Fibroblast of lung (primary cell): ENCODE data around the gene HAND1. TPM values are rescaled to one million over a fixed set of nuclear protein-coding genes. Genes with fewer than 3 reads are reported as not detected.

Experiments used
- DNase-seq, 2 donors: peaks; one replicate each; pipeline versions ENCODE4 v3.0.0 to v3.0.0-alpha.2; 2010; ENCODE audit warnings: low read depth in 2 of 2
- H2AFZ ChIP-seq: 2 replicates; pipeline ENCODE4 v1.5.1; 2012; ENCODE audit warnings: low read length, control low read depth, inconsistent platforms
- H3K27ac ChIP-seq: 2 replicates; pipeline ENCODE4 v1.5.1; 2011; ENCODE audit warnings: low read length, control low read depth; ENCODE audit not compliant: insufficient read depth
- H3K27me3 ChIP-seq: 2 replicates; pipeline ENCODE4 v1.5.1; 2011; ENCODE audit warnings: mild to moderate bottlenecking, low read length; ENCODE audit not compliant: control insufficient read depth, insufficient read depth
- H3K36me3 ChIP-seq: 2 replicates; pipeline ENCODE4 v1.5.1; 2011; ENCODE audit warnings: low read length; ENCODE audit not compliant: control insufficient read depth, insufficient read depth
- H3K4me1 ChIP-seq: 2 replicates; pipeline ENCODE4 v1.5.1; 2011; ENCODE audit warnings: low read length; ENCODE audit not compliant: control insufficient read depth, insufficient read depth; ENCODE audit errors: extremely low read depth
- H3K4me2 ChIP-seq: 2 replicates; pipeline ENCODE4 v1.5.1; 2011; ENCODE audit warnings: low read length, control low read depth; ENCODE audit not compliant: insufficient read depth; ENCODE audit errors: extremely low read depth
- H3K4me3 ChIP-seq, 4 experiments: fragments of 200-600 bp in 1 of 4; sonication (generic) in 1 of 4; replicated peaks in 1 of 4; 2 replicates each; pipeline ENCODE4 v1.5.1; 2011 to 2016; ENCODE audit warnings: low read length in 4 of 4, low read depth in 3 of 4, mild to moderate bottlenecking in 3 of 4, control low read depth in 2 of 4, inconsistent platforms in 1 of 4, mixed read lengths in 1 of 4; ENCODE audit not compliant: insufficient read depth in 1 of 4; ENCODE audit errors: control extremely low read depth in 1 of 4
- H3K79me2 ChIP-seq: 2 replicates; pipeline ENCODE4 v1.5.1; 2012; ENCODE audit warnings: mild to moderate bottlenecking, low read length, inconsistent platforms; ENCODE audit not compliant: control insufficient read depth, insufficient read depth
- H3K9ac ChIP-seq: 2 replicates; pipeline ENCODE4 v1.5.1; 2011; ENCODE audit warnings: mild to moderate bottlenecking, low read length, control low read depth; ENCODE audit not compliant: insufficient read depth
- H3K9me3 ChIP-seq: 2 replicates; pipeline ENCODE4 v1.5.1; 2012; ENCODE audit warnings: low read depth, low read length; ENCODE audit not compliant: control insufficient read depth, insufficient read depth
- H4K20me1 ChIP-seq: 2 replicates; pipeline ENCODE4 v1.5.1; 2011; ENCODE audit warnings: low read length; ENCODE audit not compliant: control insufficient read depth, insufficient read depth; ENCODE audit errors: extremely low read depth
- CTCF ChIP-seq, 2 donors: IDR thresholded peaks in 1 of 2; conservative IDR thresholded peaks in 1 of 2; 1 replicate in 1 of 2; 2 replicates in 1 of 2; pipeline ENCODE4 v1.5.1; 2011 to 2012; ENCODE audit warnings: low read length in 2 of 2, control low read depth in 1 of 2, inconsistent platforms in 1 of 2, low read depth in 1 of 2, mild to moderate bottlenecking in 1 of 2
- EZH2 ChIP-seq: IDR thresholded peaks from 2 replicates; pipeline ENCODE4 v1.5.1; 2012; ENCODE audit warnings: low read length, control low read depth, mild to moderate bottlenecking; ENCODE audit errors: missing control alignments
- polyA plus RNA-seq, 2 donors: library from polyadenylated mRNA; depleted of rRNA in 1 of 2; stranded (reverse) in 1 of 2; unstranded in 1 of 2; fragments of >200 nt; gene quantifications; 2 replicates each; pipeline ENCODE4 v1.2.1, GENCODE V29; 2011 to 2012; ENCODE audit warnings: missing spikeins in 1 of 2
- total RNA-seq: library from RNA; depleted of rRNA; stranded (reverse); fragments of >200 nt; gene quantifications from 2 replicates; pipeline ENCODE4 v1.2.1, GENCODE V29; 2014

HAND1 gene
- total and polyA plus RNA-seq, 2 donors (not counting 1 experiment from before 2014, with no cell fraction given), result not detected

DNA sequence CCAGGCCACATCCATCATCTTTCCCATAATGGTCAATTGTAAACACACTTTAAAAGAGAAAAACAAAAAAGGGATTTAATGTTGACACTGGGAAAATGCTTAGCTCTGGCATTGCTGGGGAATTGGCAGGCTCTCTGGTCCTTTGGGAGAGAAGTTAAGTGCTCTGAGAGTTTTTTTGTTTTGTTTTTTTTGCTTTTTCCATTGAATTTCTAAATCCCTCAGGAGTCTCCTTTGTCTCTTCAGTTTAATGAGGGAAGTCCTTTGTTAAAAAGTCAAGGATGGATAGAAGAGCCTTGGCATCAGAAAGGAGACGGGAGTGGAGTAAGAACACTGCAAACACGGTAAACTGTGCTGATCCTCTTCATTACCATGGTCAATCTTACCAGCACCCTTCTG, 7.1 kb upstream of the HAND1 start:
- Histone ChIP-seq H3K79me2 (no peaks in the 10 kb centered on the region), H3K36me3 (no peaks in the 10 kb centered on the region), H3K27ac (no peak overlapping the region), H3K4me2 (no peak overlapping the region), H3K4me3 (no peak overlapping the region), H3K9me3 (no peaks in the 10 kb centered on the region), H3K4me1 (no peaks in the 10 kb centered on the region), H4K20me1 (no peaks in the 10 kb centered on the region), H3K9ac (no peak overlapping the region), H2AFZ (no peak overlapping the region), H3K27me3 (peaks cover 73% of the 10 kb centered on the region)
- TF ChIP-seq CTCF (conservative IDR thresholded peaks at IDR 0.05 in 1 of 2, IDR thresholded peaks at IDR 0.05 in 1 of 2; ENCODE audit: low read depth in 1 of 2, low read length in 2 of 2) (no peak), EZH2 (no peak)
- DNase-seq, result no peak

DNA sequence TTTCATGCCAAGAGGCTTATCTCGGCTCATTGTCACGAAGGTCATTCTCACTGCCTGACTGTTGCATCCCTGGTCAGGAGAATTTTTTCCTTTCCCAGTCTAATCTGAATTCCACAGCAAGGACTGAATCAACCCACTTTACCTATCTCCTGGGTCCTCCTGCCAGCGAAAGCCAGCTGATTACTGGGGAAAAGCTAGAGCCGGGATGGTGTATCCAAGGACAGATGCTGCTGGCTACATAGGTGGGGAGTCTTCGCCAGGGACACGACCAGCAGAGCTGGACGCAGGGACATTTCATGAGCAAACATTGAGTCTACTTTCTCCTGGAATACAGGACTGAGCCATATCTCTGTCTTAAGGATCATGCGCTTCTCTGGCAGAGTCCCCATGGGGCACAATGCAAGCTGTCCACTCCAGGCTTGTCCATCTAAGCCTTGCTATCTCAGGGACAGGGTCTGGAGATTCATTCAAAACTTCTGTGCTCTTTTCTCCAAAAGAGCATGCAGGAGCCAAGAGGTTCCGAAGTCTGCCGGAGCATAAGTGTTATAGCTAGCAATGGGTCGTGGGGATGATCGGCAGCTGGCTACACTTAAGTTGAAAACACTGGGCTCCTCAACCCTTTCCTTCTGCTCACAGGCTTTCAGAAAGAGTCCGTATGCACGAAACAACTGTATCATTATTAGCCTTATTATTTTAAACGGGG, 6.5 kb upstream of the HAND1 start:
- TF ChIP-seq EZH2 (peak; percentile 51), CTCF (conservative IDR thresholded peaks at IDR 0.05 in 1 of 2, IDR thresholded peaks at IDR 0.05 in 1 of 2; ENCODE audit: low read depth in 1 of 2, low read length in 2 of 2) (no peak)
- H3K4me1 ChIP-seq, result no peaks in the 10 kb centered on the region

DNA sequence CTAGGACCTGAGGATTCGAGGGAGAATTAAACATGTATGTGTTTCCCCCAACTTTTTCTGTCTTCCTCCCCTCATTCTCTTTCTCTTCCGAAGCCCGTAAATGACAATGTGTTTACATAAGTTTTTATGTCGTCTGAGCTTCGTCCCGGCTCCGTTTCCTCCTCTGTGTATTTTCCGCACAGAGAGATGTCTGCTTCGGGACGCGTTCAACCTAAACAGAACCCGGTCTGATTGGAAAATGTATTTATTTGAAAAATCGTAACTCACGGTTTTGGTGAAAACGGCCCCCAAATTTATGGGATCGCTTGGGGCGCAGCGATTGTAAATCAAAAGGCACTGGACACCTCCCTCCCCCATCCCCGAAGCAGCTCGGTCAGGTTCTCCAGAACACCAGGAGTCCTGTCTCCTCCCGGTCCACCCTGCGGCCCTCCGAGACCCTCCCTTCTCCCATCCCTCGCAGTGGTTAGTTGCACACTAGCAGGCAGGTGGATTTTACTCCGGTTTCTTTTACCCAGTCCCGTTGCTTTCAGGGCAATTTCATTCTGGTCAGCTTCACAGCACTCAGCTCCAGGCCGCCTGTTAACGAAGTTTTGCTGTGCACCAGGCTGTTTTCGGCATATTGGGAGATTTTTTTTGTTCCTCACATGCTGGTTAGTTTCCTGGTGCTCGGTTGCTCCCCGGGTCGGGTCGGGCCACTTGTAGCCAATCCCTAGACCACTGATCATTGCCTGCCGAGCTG, 5.8 kb upstream of the HAND1 start:
- Histone ChIP-seq H3K9me3 (no peaks in the 10 kb centered on the region), H3K9ac (no peak overlapping the region), H3K27me3 (peaks cover 86% of the 10 kb centered on the region), H4K20me1 (no peaks in the 10 kb centered on the region), H3K27ac (no peak overlapping the region), H3K79me2 (no peaks in the 10 kb centered on the region), H3K36me3 (no peaks in the 10 kb centered on the region), H2AFZ (no peak overlapping the region), H3K4me3 (no peak overlapping the region), H3K4me1 (no peaks in the 10 kb centered on the region), H3K4me2 (no peak overlapping the region)
- TF ChIP-seq CTCF (conservative IDR thresholded peaks at IDR 0.05 in 1 of 2, IDR thresholded peaks at IDR 0.05 in 1 of 2; ENCODE audit: low read depth in 1 of 2, low read length in 2 of 2) (no peak), EZH2 (peak; percentile 85)
- DNase-seq, result no peak

More for the DNA sequence above, 6.5 kb upstream of the HAND1 start:
- Histone ChIP-seq H3K27me3 (peaks cover 79% of the 10 kb centered on the region), H3K27ac (no peak overlapping the region), H2AFZ (no peak overlapping the region), H4K20me1 (no peaks in the 10 kb centered on the region), H3K36me3 (no peaks in the 10 kb centered on the region), H3K9ac (no peak overlapping the region), H3K4me3 (no peak overlapping the region), H3K79me2 (no peaks in the 10 kb centered on the region), H3K4me2 (no peak overlapping the region), H3K9me3 (no peaks in the 10 kb centered on the region)
- DNase-seq, result no peak
